ENCODE data around the gene CSMD2.

Gene CSMD2

GRCh38 chr1:33468011-33468410 lies 697.0 kb downstream of the CSMD2 start:
- Histone ChIP-seq H4K20me1 (ENCODE audit: insufficient read depth, low read length, poor library complexity, severe bottlenecking) (no peaks in the 10 kb centered on the region), H3K4me1 (ENCODE audit: insufficient read depth, low read length, poor library complexity, severe bottlenecking) (peaks cover 39% of the 10 kb centered on the region), H3K36me3 (ENCODE audit: insufficient read depth, low read length) (no peaks in the 10 kb centered on the region), H3K9me3 (ENCODE audit: insufficient read depth, low read depth, low read length) (no peaks in the 10 kb centered on the region), H3K79me2 (ENCODE audit: insufficient read depth, low read length) (peaks cover 3% of the 10 kb centered on the region; the same call in 1 of the 2 replicates), H3K27me3 (ENCODE audit: insufficient read depth, low read length, poor library complexity, severe bottlenecking) (no peaks in the 10 kb centered on the region), H3F3A (ENCODE audit: low read depth) (0 out of 2 replicates have a peak, but pooled peaks cover 4% of the 10 kb centered on the region), H3K4me3 (ENCODE audit: low read length, poor library complexity, severe bottlenecking) (no peak overlapping the region), H2AFZ (ENCODE audit: low read length) (peak overlapping the region; percentile 22; the same call in 1 of the 2 replicates), H3K9me2 (replicated peaks; ENCODE audit: low read depth, low read length) (no peaks in the 10 kb centered on the region), H3K4me2 (ENCODE audit: low read depth, low read length, poor library complexity, severe bottlenecking) (no peak overlapping the region), H3K9ac (ENCODE audit: low read depth, low read length, poor library complexity, severe bottlenecking) (no peak overlapping the region)
- TF ChIP-seq EZH2phosphoT487 (IDR thresholded peaks at IDR 0.05; ENCODE audit: borderline replicate concordance) (no peak), CTCF (conservative IDR thresholded peaks at IDR 0.05; ENCODE audit: low read length) (no peak)

- no peak overlapping the region for H3K4me2 ChIP-seq (ENCODE audit: low read depth, low read length, poor library complexity, severe bottlenecking)
- peaks cover 26% of the 10 kb centered on the region for H3K4me1 ChIP-seq (ENCODE audit: insufficient read depth, low read length, poor library complexity, severe bottlenecking)
- TF ChIP-seq EZH2phosphoT487 (IDR thresholded peaks at IDR 0.05; ENCODE audit: borderline replicate concordance) (no peak), CTCF (conservative IDR thresholded peaks at IDR 0.05; ENCODE audit: low read length) (no peak)
- no peaks in the 10 kb centered on the region for H4K20me1 ChIP-seq (ENCODE audit: insufficient read depth, low read length, poor library complexity, severe bottlenecking)
- no peaks in the 10 kb centered on the region for H3K27me3 ChIP-seq (ENCODE audit: insufficient read depth, low read length, poor library complexity, severe bottlenecking)
- H2AFZ ChIP-seq (ENCODE audit: low read length): no peak overlapping the region
- no peak overlapping the region for H3K4me3 ChIP-seq (ENCODE audit: low read length, poor library complexity, severe bottlenecking)
- H3K9me2 ChIP-seq (replicated peaks; ENCODE audit: low read depth, low read length): no peaks in the 10 kb centered on the region
- no peaks in the 10 kb centered on the region for H3K79me2 ChIP-seq (ENCODE audit: insufficient read depth, low read length)
- no peaks in the 10 kb centered on the region for H3K9me3 ChIP-seq (ENCODE audit: insufficient read depth, low read depth, low read length)
- H3F3A ChIP-seq (ENCODE audit: low read depth): 0 out of 2 replicates have a peak, but pooled peaks cover 4% of the 10 kb centered on the region
- H3K36me3 ChIP-seq (ENCODE audit: insufficient read depth, low read length): no peaks in the 10 kb centered on the region
- no peak overlapping the region for H3K9ac ChIP-seq (ENCODE audit: low read depth, low read length, poor library complexity, severe bottlenecking)
These were observed 698.9 kb downstream of the CSMD2 start for GRCh38 chr1:33466159-33466558.

- H3K4me2 ChIP-seq (ENCODE audit: low read depth, low read length, poor library complexity, severe bottlenecking): no peak overlapping the region
- H3K9ac ChIP-seq (ENCODE audit: low read depth, low read length, poor library complexity, severe bottlenecking): no peak overlapping the region
- H3K27me3 ChIP-seq (ENCODE audit: insufficient read depth, low read length, poor library complexity, severe bottlenecking): no peaks in the 10 kb centered on the region
- H3K79me2 ChIP-seq (ENCODE audit: insufficient read depth, low read length): no peaks in the 10 kb centered on the region
- no peaks in the 10 kb centered on the region for H4K20me1 ChIP-seq (ENCODE audit: insufficient read depth, low read length, poor library complexity, severe bottlenecking)
- no peak overlapping the region for H2AFZ ChIP-seq (ENCODE audit: low read length)
- H3K4me3 ChIP-seq (ENCODE audit: low read length, poor library complexity, severe bottlenecking): no peak overlapping the region
- H3F3A ChIP-seq (ENCODE audit: low read depth): 0 out of 2 replicates have a peak, but pooled peaks cover 4% of the 10 kb centered on the region
- H3K9me2 ChIP-seq (replicated peaks; ENCODE audit: low read depth, low read length): no peaks in the 10 kb centered on the region
- no peaks in the 10 kb centered on the region for H3K36me3 ChIP-seq (ENCODE audit: insufficient read depth, low read length)
- H3K9me3 ChIP-seq (ENCODE audit: insufficient read depth, low read depth, low read length): no peaks in the 10 kb centered on the region
- peaks cover 20% of the 10 kb centered on the region for H3K4me1 ChIP-seq (ENCODE audit: insufficient read depth, low read length, poor library complexity, severe bottlenecking)
- TF ChIP-seq EZH2phosphoT487 (IDR thresholded peaks at IDR 0.05; ENCODE audit: borderline replicate concordance) (no peak), CTCF (conservative IDR thresholded peaks at IDR 0.05; ENCODE audit: low read length) (no peak)
These were observed 699.7 kb downstream of the CSMD2 start for GRCh38 chr1:33465316-33465715.
